ENCODE measurements around the gene CDH4.

The CDH4 gene

GRCh38 chr20:61778495-61778863, 526.4 kb downstream of the CDH4 start:
- Histone ChIP-seq H3K9ac (ENCODE audit: low read depth in 1 of 2, low read length in 2 of 2) (no peak overlapping the region), H3K4me1 (ENCODE audit: control insufficient read depth in 2 of 2, insufficient read depth in 2 of 2, low read length in 2 of 2) (no peaks in the 10 kb centered on the region), H3K4me3 (ENCODE audit: low read length in 2 of 2) (no peak overlapping the region), H3K27me3 (ENCODE audit: control insufficient read depth in 2 of 2, insufficient read depth in 2 of 2, low read length in 2 of 2) (no peaks in the 10 kb centered on the region), H3K27ac (ENCODE audit: low read depth in 2 of 2, low read length in 2 of 2) (no peak overlapping the region), H3K36me3 (ENCODE audit: control insufficient read depth in 2 of 2, insufficient read depth in 2 of 2, low read length in 2 of 2) (no peaks in the 10 kb centered on the region), H3K9me3 (ENCODE audit: control insufficient read depth in 2 of 2, low read length in 2 of 2) (no peaks in the 10 kb centered on the region)

GRCh38 chr20:61779176-61779965, 527.3 kb downstream of the CDH4 start:
- H3K9ac ChIP-seq (ENCODE audit: low read depth in 1 of 2, low read length in 2 of 2), result no peak overlapping the region
- H3K4me1 ChIP-seq (ENCODE audit: control insufficient read depth in 2 of 2, insufficient read depth in 2 of 2, low read length in 2 of 2), result no peaks in the 10 kb centered on the region
- no peaks in the 10 kb centered on the region for H3K36me3 ChIP-seq (ENCODE audit: control insufficient read depth in 2 of 2, insufficient read depth in 2 of 2, low read length in 2 of 2)
- no peaks in the 10 kb centered on the region for H3K27me3 ChIP-seq (ENCODE audit: control insufficient read depth in 2 of 2, insufficient read depth in 2 of 2, low read length in 2 of 2)
- no peak overlapping the region for H3K4me3 ChIP-seq (ENCODE audit: low read length in 2 of 2)
- H3K9me3 ChIP-seq (ENCODE audit: control insufficient read depth in 2 of 2, low read length in 2 of 2), result no peaks in the 10 kb centered on the region
- H3K27ac ChIP-seq (ENCODE audit: low read depth in 2 of 2, low read length in 2 of 2), result no peak overlapping the region

GRCh38 chr20:61780066-61780465, 528.0 kb downstream of the CDH4 start:
- Histone ChIP-seq H3K9me3 (ENCODE audit: control insufficient read depth in 2 of 2, low read length in 2 of 2) (no peaks in the 10 kb centered on the region), H3K4me1 (ENCODE audit: control insufficient read depth in 2 of 2, insufficient read depth in 2 of 2, low read length in 2 of 2) (no peaks in the 10 kb centered on the region), H3K36me3 (ENCODE audit: control insufficient read depth in 2 of 2, insufficient read depth in 2 of 2, low read length in 2 of 2) (no peaks in the 10 kb centered on the region), H3K4me3 (ENCODE audit: low read length in 2 of 2) (no peak overlapping the region), H3K27ac (ENCODE audit: low read depth in 2 of 2, low read length in 2 of 2) (no peak overlapping the region), H3K27me3 (ENCODE audit: control insufficient read depth in 2 of 2, insufficient read depth in 2 of 2, low read length in 2 of 2) (no peaks in the 10 kb centered on the region), H3K9ac (ENCODE audit: low read depth in 1 of 2, low read length in 2 of 2) (no peak overlapping the region)

GRCh38 chr20:61784801-61785566, 532.9 kb downstream of the CDH4 start:
- Histone ChIP-seq H3K27ac (ENCODE audit: low read depth in 2 of 2, low read length in 2 of 2) (no peak overlapping the region), H3K27me3 (ENCODE audit: control insufficient read depth in 2 of 2, insufficient read depth in 2 of 2, low read length in 2 of 2) (no peaks in the 10 kb centered on the region), H3K4me1 (ENCODE audit: control insufficient read depth in 2 of 2, insufficient read depth in 2 of 2, low read length in 2 of 2) (no peaks in the 10 kb centered on the region), H3K9me3 (ENCODE audit: control insufficient read depth in 2 of 2, low read length in 2 of 2) (no peaks in the 10 kb centered on the region), H3K9ac (ENCODE audit: low read depth in 1 of 2, low read length in 2 of 2) (no peak overlapping the region), H3K36me3 (ENCODE audit: control insufficient read depth in 2 of 2, insufficient read depth in 2 of 2, low read length in 2 of 2) (no peaks in the 10 kb centered on the region), H3K4me3 (ENCODE audit: low read length in 2 of 2) (no peak overlapping the region)

GRCh38 chr20:61785567-61785816, 533.4 kb downstream of the CDH4 start:
- H3K27me3 ChIP-seq (ENCODE audit: control insufficient read depth in 2 of 2, insufficient read depth in 2 of 2, low read length in 2 of 2), result no peaks in the 10 kb centered on the region
- H3K9ac ChIP-seq (ENCODE audit: low read depth in 1 of 2, low read length in 2 of 2), result no peak overlapping the region

GRCh38 chr20:61786230-61786629, 534.2 kb downstream of the CDH4 start:
- H3K36me3 ChIP-seq (ENCODE audit: control insufficient read depth in 2 of 2, insufficient read depth in 2 of 2, low read length in 2 of 2), result no peaks in the 10 kb centered on the region
- H3K4me1 ChIP-seq (ENCODE audit: control insufficient read depth in 2 of 2, insufficient read depth in 2 of 2, low read length in 2 of 2), result no peaks in the 10 kb centered on the region
- no peak overlapping the region for H3K4me3 ChIP-seq (ENCODE audit: low read length in 2 of 2)
- H3K9ac ChIP-seq (ENCODE audit: low read depth in 1 of 2, low read length in 2 of 2), result no peak overlapping the region
- no peaks in the 10 kb centered on the region for H3K9me3 ChIP-seq (ENCODE audit: control insufficient read depth in 2 of 2, low read length in 2 of 2)
- no peaks in the 10 kb centered on the region for H3K27me3 ChIP-seq (ENCODE audit: control insufficient read depth in 2 of 2, insufficient read depth in 2 of 2, low read length in 2 of 2)
- H3K27ac ChIP-seq (ENCODE audit: low read depth in 2 of 2, low read length in 2 of 2), result no peak overlapping the region

More at GRCh38 chr20:61785567-61785816, 533.4 kb downstream of the CDH4 start:
- Histone ChIP-seq H3K4me3 (ENCODE audit: low read length in 2 of 2) (no peak overlapping the region), H3K4me1 (ENCODE audit: control insufficient read depth in 2 of 2, insufficient read depth in 2 of 2, low read length in 2 of 2) (no peaks in the 10 kb centered on the region), H3K36me3 (ENCODE audit: control insufficient read depth in 2 of 2, insufficient read depth in 2 of 2, low read length in 2 of 2) (no peaks in the 10 kb centered on the region), H3K27ac (ENCODE audit: low read depth in 2 of 2, low read length in 2 of 2) (no peak overlapping the region), H3K9me3 (ENCODE audit: control insufficient read depth in 2 of 2, low read length in 2 of 2) (no peaks in the 10 kb centered on the region)

- no peaks in the 10 kb centered on the region for H3K4me1 ChIP-seq (ENCODE audit: control insufficient read depth in 2 of 2, insufficient read depth in 2 of 2, low read length in 2 of 2)
- H3K9me3 ChIP-seq (ENCODE audit: control insufficient read depth in 2 of 2, low read length in 2 of 2), result no peaks in the 10 kb centered on the region
- no peak overlapping the region for H3K27ac ChIP-seq (ENCODE audit: low read depth in 2 of 2, low read length in 2 of 2)
- H3K9ac ChIP-seq (ENCODE audit: low read depth in 1 of 2, low read length in 2 of 2), result no peak overlapping the region
- no peak overlapping the region for H3K4me3 ChIP-seq (ENCODE audit: low read length in 2 of 2)
- H3K27me3 ChIP-seq (ENCODE audit: control insufficient read depth in 2 of 2, insufficient read depth in 2 of 2, low read length in 2 of 2), result no peaks in the 10 kb centered on the region
- H3K36me3 ChIP-seq (ENCODE audit: control insufficient read depth in 2 of 2, insufficient read depth in 2 of 2, low read length in 2 of 2), result no peaks in the 10 kb centered on the region
These were observed 536.3 kb downstream of the CDH4 start for GRCh38 chr20:61788343-61788742.

- H3K4me1 ChIP-seq (ENCODE audit: control insufficient read depth in 2 of 2, insufficient read depth in 2 of 2, low read length in 2 of 2), result no peaks in the 10 kb centered on the region
- no peak overlapping the region for H3K27ac ChIP-seq (ENCODE audit: low read depth in 2 of 2, low read length in 2 of 2)
- no peak overlapping the region for H3K4me3 ChIP-seq (ENCODE audit: low read length in 2 of 2)
These were observed 537.3 kb downstream of the CDH4 start for GRCh38 chr20:61789329-61789728.

GRCh38 chr20:61790116-61790827, 538.2 kb downstream of the CDH4 start:
- no peaks in the 10 kb centered on the region for H3K9me3 ChIP-seq (ENCODE audit: control insufficient read depth in 2 of 2, low read length in 2 of 2)
- H3K4me3 ChIP-seq (ENCODE audit: low read length in 2 of 2), result no peak overlapping the region
- H3K36me3 ChIP-seq (ENCODE audit: control insufficient read depth in 2 of 2, insufficient read depth in 2 of 2, low read length in 2 of 2), result no peaks in the 10 kb centered on the region
- H3K4me1 ChIP-seq (ENCODE audit: control insufficient read depth in 2 of 2, insufficient read depth in 2 of 2, low read length in 2 of 2), result no peaks in the 10 kb centered on the region
- no peaks in the 10 kb centered on the region for H3K27me3 ChIP-seq (ENCODE audit: control insufficient read depth in 2 of 2, insufficient read depth in 2 of 2, low read length in 2 of 2)
- no peak overlapping the region for H3K27ac ChIP-seq (ENCODE audit: low read depth in 2 of 2, low read length in 2 of 2)
- no peak overlapping the region for H3K9ac ChIP-seq (ENCODE audit: low read depth in 1 of 2, low read length in 2 of 2)

More at GRCh38 chr20:61789329-61789728, 537.3 kb downstream of the CDH4 start:
- H3K9me3 ChIP-seq (ENCODE audit: control insufficient read depth in 2 of 2, low read length in 2 of 2), result no peaks in the 10 kb centered on the region
- H3K27me3 ChIP-seq (ENCODE audit: control insufficient read depth in 2 of 2, insufficient read depth in 2 of 2, low read length in 2 of 2), result no peaks in the 10 kb centered on the region
- no peaks in the 10 kb centered on the region for H3K36me3 ChIP-seq (ENCODE audit: control insufficient read depth in 2 of 2, insufficient read depth in 2 of 2, low read length in 2 of 2)
- H3K9ac ChIP-seq (ENCODE audit: low read depth in 1 of 2, low read length in 2 of 2), result no peak overlapping the region

GRCh38 chr20:61791995-61792394, 539.9 kb downstream of the CDH4 start:
- Histone ChIP-seq H3K36me3 (ENCODE audit: control insufficient read depth in 2 of 2, insufficient read depth in 2 of 2, low read length in 2 of 2) (no peaks in the 10 kb centered on the region), H3K9ac (ENCODE audit: low read depth in 1 of 2, low read length in 2 of 2) (no peak overlapping the region), H3K27me3 (ENCODE audit: control insufficient read depth in 2 of 2, insufficient read depth in 2 of 2, low read length in 2 of 2) (no peaks in the 10 kb centered on the region)

More at GRCh38 chr20:61791995-61792394, 539.9 kb downstream of the CDH4 start:
- Histone ChIP-seq H3K4me1 (ENCODE audit: control insufficient read depth in 2 of 2, insufficient read depth in 2 of 2, low read length in 2 of 2) (no peaks in the 10 kb centered on the region), H3K4me3 (ENCODE audit: low read length in 2 of 2) (no peak overlapping the region), H3K27ac (ENCODE audit: low read depth in 2 of 2, low read length in 2 of 2) (no peak overlapping the region), H3K9me3 (ENCODE audit: control insufficient read depth in 2 of 2, low read length in 2 of 2) (no peaks in the 10 kb centered on the region)

Measured in mucosa of rectum (tissue), 2 donors.